H1 (cell line): ENCODE results near the gene FBXL17.

Experiments used
- ASH2L ChIP-seq: fragments of 200-600, 300-600 bp; sonication (generic); IDR thresholded peaks from one replicate; pipeline ENCODE4 v1.7.1; 2017; ENCODE audit warnings: low read length
- CBX8 ChIP-seq: fragments of 300-800, 300-1000 bp; sonication (generic); IDR thresholded peaks from 2 replicates; pipeline ENCODE4 v1.7.1; 2016; ENCODE audit warnings: low read depth, low read length, borderline replicate concordance
- CHD2 ChIP-seq: IDR thresholded peaks from 2 replicates; pipeline ENCODE4 v1.6.1; 2012; ENCODE audit warnings: low read length, improper control_type of control experiment
- CTCF ChIP-seq, 3 experiments: IDR thresholded peaks; 1 replicate in 2 of 3; 2 replicates in 1 of 3; pipeline versions ENCODE4 v1.5.1 to v1.6.1; 2011; ENCODE audit warnings: low read length in 3 of 3, mild to moderate bottlenecking in 3 of 3, inconsistent platforms in 2 of 3, low read depth in 1 of 3, moderate library complexity in 1 of 3; ENCODE audit not compliant: insufficient read depth in 1 of 3; ENCODE audit errors: control extremely low read depth in 1 of 3
- EGR1 ChIP-seq: IDR thresholded peaks from 2 replicates; pipeline ENCODE4 v1.6.1; 2011; ENCODE audit warnings: low read depth, low read length, borderline replicate concordance
- EP300 ChIP-seq, 2 experiments: IDR thresholded peaks; 1 replicate in 1 of 2; 2 replicates in 1 of 2; pipeline ENCODE4 v1.6.1; 2011 to 2012; ENCODE audit warnings: low read depth in 2 of 2, low read length in 2 of 2, mild to moderate bottlenecking in 2 of 2, borderline replicate concordance in 1 of 2, inconsistent platforms in 1 of 2, moderate library complexity in 1 of 2
- EZH2 ChIP-seq: fragments of 200-600 bp; sonication (generic); IDR thresholded peaks from 2 replicates; pipeline ENCODE4 v1.7.1; 2012; ENCODE audit warnings: low read depth, mild to moderate bottlenecking, moderate library complexity, low read length, inconsistent platforms; ENCODE audit not compliant: severe bottlenecking
- HDAC2 ChIP-seq, 2 experiments: fragments of 300-600 bp in 1 of 2; sonication (generic) in 1 of 2; IDR thresholded peaks; 2 replicates each; pipeline ENCODE4 v1.6.1; 2011 to 2012; ENCODE audit warnings: low read depth in 2 of 2, low read length in 2 of 2, mild to moderate bottlenecking in 2 of 2, moderate library complexity in 2 of 2, borderline replicate concordance in 1 of 2, inconsistent platforms in 1 of 2
- MAX ChIP-seq: IDR thresholded peaks from 2 replicates; pipeline ENCODE4 v1.6.1; 2012; ENCODE audit warnings: inconsistent platforms
- POLR2A ChIP-seq, 2 experiments: IDR thresholded peaks; 1 replicate in 1 of 2; 2 replicates in 1 of 2; pipeline ENCODE4 v1.6.1; 2011; ENCODE audit warnings: low read depth in 2 of 2, low read length in 2 of 2, mild to moderate bottlenecking in 2 of 2; ENCODE audit errors: control extremely low read depth in 1 of 2
- RNF2 ChIP-seq: fragments of 200-900, 300-1000 bp; sonication (generic); IDR thresholded peaks from 2 replicates; pipeline ENCODE4 v1.7.1; 2016; ENCODE audit warnings: borderline replicate concordance, low read depth, mild to moderate bottlenecking, antibody characterized with exemption, low read length; ENCODE audit not compliant: poor library complexity, severe bottlenecking; ENCODE audit errors: missing control alignments

GRCh38 chr5:108372369-108372768 is 9.5 kb downstream of the FBXL17 start:
- no peak for TF ChIP-seq CTCF (IDR thresholded peaks at IDR 0.05; ENCODE audit: control extremely low read depth in 1 of 3, insufficient read depth in 1 of 3, low read depth in 1 of 3, low read length in 3 of 3)
- TF ChIP-seq POLR2A (IDR thresholded peaks at IDR 0.05; ENCODE audit: control extremely low read depth in 1 of 2, low read depth in 2 of 2, low read length in 2 of 2): no peak
- TF ChIP-seq CBX8: no peak
- no peak for TF ChIP-seq EZH2
- TF ChIP-seq EP300 (IDR thresholded peaks at IDR 0.05; ENCODE audit: borderline replicate concordance in 1 of 2, low read depth in 2 of 2, low read length in 2 of 2): no peak
- TF ChIP-seq ASH2L: no peak
- TF ChIP-seq HDAC2 (IDR thresholded peaks at IDR 0.05; ENCODE audit: borderline replicate concordance in 1 of 2, low read depth in 2 of 2, low read length in 2 of 2): no peak
- no peak for TF ChIP-seq MAX
- no peak for TF ChIP-seq RNF2
- no peak for TF ChIP-seq EGR1
- no peak for TF ChIP-seq CHD2
